ENCODE measurements around the gene GPC3. TPM values are rescaled to one million over a fixed set of nuclear protein-coding genes. Genes with fewer than 3 reads are reported as not detected.

Gene GPC3
- total RNA-seq, 1 donor from 2014 or later = 0.25 TPM

DNA sequence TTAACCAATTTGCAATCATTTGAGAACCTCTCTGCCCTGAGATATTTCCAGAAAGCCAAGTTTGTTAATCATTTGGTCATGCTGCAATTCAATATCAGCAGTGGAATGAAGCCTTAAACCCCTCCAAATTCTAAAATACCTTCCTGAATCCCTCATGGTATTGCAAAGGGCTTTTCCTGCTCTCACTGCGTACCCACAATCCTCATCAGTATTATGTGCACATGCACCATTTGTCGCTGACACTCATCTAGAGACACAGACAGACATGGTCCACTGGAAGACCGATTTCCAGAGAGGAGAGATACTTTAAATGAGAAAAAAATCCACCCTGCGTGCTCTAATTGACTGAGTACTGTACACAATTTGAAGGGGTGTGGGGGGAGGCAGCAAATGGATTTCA lies 104.4 kb downstream of the GPC3 start:
- no peak overlapping the region for H3K27ac Mint-ChIP-seq
- H3K36me3 Mint-ChIP-seq (ENCODE audit: low read depth) = no peaks in the 10 kb centered on the region
- no peak for DNase-seq (ENCODE audit: low spot score)
- intact Hi-C loops (cut with micrococcal nuclease) = no loop called here
- peaks cover 5% of the 10 kb centered on the region for H3K27me3 Mint-ChIP-seq (ENCODE audit: low read depth)
- no peaks in the 10 kb centered on the region for H3K4me1 Mint-ChIP-seq (ENCODE audit: low read depth)
- no peak overlapping the region for H3K4me3 Mint-ChIP-seq (ENCODE audit: low read depth)
- H3K9me3 Mint-ChIP-seq = no peaks in the 10 kb centered on the region

DNA sequence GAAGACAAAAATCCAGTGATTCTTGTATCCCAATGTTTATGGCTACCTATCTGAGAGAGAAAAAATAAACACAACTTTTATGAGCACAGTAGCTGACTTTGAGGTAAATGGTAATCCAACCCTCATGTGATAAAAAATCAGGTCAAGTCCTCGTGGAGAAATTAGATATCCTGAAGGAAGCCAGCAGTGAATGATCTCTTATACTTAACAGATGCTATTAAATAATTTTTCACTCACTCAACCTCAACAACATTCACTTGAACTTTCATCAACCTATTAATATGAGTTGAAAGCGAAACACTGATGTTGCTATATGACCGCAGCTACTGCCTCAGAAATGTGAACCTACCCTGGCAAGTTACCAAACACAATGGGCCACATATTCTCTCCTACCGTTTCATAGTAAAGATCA lies 105.4 kb downstream of the GPC3 start:
- Mint-ChIP-seq H3K9me3 (no peaks in the 10 kb centered on the region), H3K4me1 (ENCODE audit: low read depth) (no peaks in the 10 kb centered on the region), H3K27ac (no peak overlapping the region), H3K27me3 (ENCODE audit: low read depth) (peaks cover 4% of the 10 kb centered on the region), H3K36me3 (ENCODE audit: low read depth) (no peaks in the 10 kb centered on the region), H3K4me3 (ENCODE audit: low read depth) (no peak overlapping the region)
- intact Hi-C loops (cut with micrococcal nuclease) = no loop called here
- DNase-seq (ENCODE audit: low spot score) = no peak

- H3K27me3 Mint-ChIP-seq (ENCODE audit: low read depth) = peaks cover 3% of the 10 kb centered on the region
- H3K4me3 Mint-ChIP-seq (ENCODE audit: low read depth) = no peak overlapping the region
Observed at GRCh38 chrX:133878710-133879109, 106.7 kb downstream of the GPC3 start.

DNA sequence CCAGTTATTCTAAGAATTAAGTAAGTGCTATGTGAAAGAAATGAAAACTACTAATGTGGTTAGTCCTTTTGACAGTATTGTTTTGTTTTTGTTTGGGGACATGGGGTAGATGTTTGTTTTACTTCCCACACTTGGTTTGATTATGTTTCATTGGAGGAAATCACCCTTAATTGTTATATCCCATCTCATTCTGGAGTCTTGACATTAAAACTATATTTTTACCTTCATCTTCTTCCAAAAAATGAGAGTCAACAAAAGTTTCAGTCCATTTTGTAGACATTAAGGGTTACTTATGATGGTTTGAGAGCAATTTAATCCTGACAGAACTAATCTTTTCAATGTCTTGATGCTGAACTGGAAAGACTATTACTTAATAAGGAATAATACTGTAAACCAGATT lies 108.7 kb downstream of the GPC3 start:
- H3K27me3 Mint-ChIP-seq (ENCODE audit: low read depth) = peaks cover 3% of the 10 kb centered on the region
- no peak overlapping the region for H3K4me3 Mint-ChIP-seq (ENCODE audit: low read depth)
- intact Hi-C loops (cut with micrococcal nuclease) = no loop called here
- H3K27ac Mint-ChIP-seq = no peak overlapping the region
- no peaks in the 10 kb centered on the region for H3K9me3 Mint-ChIP-seq
- H3K36me3 Mint-ChIP-seq (ENCODE audit: low read depth) = no peaks in the 10 kb centered on the region
- no peak for DNase-seq (ENCODE audit: low spot score)
- no peaks in the 10 kb centered on the region for H3K4me1 Mint-ChIP-seq (ENCODE audit: low read depth)

More at GRCh38 chrX:133878710-133879109, 106.7 kb downstream of the GPC3 start:
- H3K27ac Mint-ChIP-seq = no peak overlapping the region
- DNase-seq (ENCODE audit: low spot score) = no peak
- no peaks in the 10 kb centered on the region for H3K9me3 Mint-ChIP-seq
- intact Hi-C loops (cut with micrococcal nuclease) = no loop called here
- no peaks in the 10 kb centered on the region for H3K4me1 Mint-ChIP-seq (ENCODE audit: low read depth)
- H3K36me3 Mint-ChIP-seq (ENCODE audit: low read depth) = no peaks in the 10 kb centered on the region

DNA sequence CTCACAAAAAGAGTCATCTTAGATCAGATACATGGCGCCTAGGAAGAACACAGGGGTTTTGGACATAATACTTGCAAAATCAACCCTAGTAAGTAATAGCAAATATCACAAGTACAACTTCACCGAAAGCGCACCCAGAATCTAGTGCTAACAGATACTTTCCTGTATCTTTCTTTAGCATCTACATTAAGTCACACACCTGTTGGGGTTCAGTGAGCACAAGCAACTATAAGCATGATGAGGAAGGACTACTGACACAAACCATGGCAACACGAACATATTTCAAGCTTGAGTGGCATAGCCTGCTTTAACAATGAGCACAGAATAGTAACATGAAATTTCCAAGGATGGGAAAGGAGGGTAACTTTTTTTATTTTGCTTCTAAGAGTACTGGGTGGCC lies 116.1 kb downstream of the GPC3 start:
- H3K4me3 Mint-ChIP-seq (ENCODE audit: low read depth) = no peak overlapping the region
- H3K9me3 Mint-ChIP-seq = no peaks in the 10 kb centered on the region
- no peaks in the 10 kb centered on the region for H3K36me3 Mint-ChIP-seq (ENCODE audit: low read depth)
- DNase-seq (ENCODE audit: low spot score) = no peak
- no peak overlapping the region for H3K27ac Mint-ChIP-seq
- intact Hi-C loops (cut with micrococcal nuclease) = no loop called here
- H3K27me3 Mint-ChIP-seq (ENCODE audit: low read depth) = no peaks in the 10 kb centered on the region
- H3K4me1 Mint-ChIP-seq (ENCODE audit: low read depth) = no peaks in the 10 kb centered on the region

DNA sequence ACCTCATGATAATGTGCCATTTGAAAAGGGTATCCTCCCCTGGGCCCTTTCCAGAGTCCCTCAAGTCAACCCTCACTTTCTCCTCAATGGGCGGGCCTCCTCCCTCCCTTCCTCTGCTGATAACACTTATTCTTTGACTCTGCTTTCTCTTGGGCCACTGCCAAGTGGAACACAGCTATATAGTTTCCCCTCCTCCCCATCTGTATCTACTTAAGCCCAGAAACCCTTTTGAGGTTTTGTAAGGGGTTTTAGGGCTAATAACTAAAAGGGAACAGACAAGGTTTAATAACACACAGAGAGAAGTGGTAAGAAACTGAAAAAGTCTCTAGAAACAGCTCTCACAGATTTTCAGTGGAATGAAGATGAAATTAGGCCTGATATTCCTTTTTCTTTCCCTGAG lies 116.7 kb downstream of the GPC3 start:
- H3K4me3 Mint-ChIP-seq (ENCODE audit: low read depth) = no peak overlapping the region
- intact Hi-C loops (cut with micrococcal nuclease) = no loop called here
- no peaks in the 10 kb centered on the region for H3K9me3 Mint-ChIP-seq
- no peak for DNase-seq (ENCODE audit: low spot score)
- no peak overlapping the region for H3K27ac Mint-ChIP-seq
- H3K36me3 Mint-ChIP-seq (ENCODE audit: low read depth) = no peaks in the 10 kb centered on the region
- no peaks in the 10 kb centered on the region for H3K4me1 Mint-ChIP-seq (ENCODE audit: low read depth)
- H3K27me3 Mint-ChIP-seq (ENCODE audit: low read depth) = no peaks in the 10 kb centered on the region

- H3K9me3 Mint-ChIP-seq = no peaks in the 10 kb centered on the region
- intact Hi-C loops (cut with micrococcal nuclease) = no loop called here
- H3K27me3 Mint-ChIP-seq (ENCODE audit: low read depth) = no peaks in the 10 kb centered on the region
- no peak overlapping the region for H3K4me3 Mint-ChIP-seq (ENCODE audit: low read depth)
- DNase-seq (ENCODE audit: low spot score) = no peak
- no peaks in the 10 kb centered on the region for H3K36me3 Mint-ChIP-seq (ENCODE audit: low read depth)
- no peaks in the 10 kb centered on the region for H3K4me1 Mint-ChIP-seq (ENCODE audit: low read depth)
- no peak overlapping the region for H3K27ac Mint-ChIP-seq
Observed at GRCh38 chrX:133868250-133868649, 117.1 kb downstream of the GPC3 start.

DNA sequence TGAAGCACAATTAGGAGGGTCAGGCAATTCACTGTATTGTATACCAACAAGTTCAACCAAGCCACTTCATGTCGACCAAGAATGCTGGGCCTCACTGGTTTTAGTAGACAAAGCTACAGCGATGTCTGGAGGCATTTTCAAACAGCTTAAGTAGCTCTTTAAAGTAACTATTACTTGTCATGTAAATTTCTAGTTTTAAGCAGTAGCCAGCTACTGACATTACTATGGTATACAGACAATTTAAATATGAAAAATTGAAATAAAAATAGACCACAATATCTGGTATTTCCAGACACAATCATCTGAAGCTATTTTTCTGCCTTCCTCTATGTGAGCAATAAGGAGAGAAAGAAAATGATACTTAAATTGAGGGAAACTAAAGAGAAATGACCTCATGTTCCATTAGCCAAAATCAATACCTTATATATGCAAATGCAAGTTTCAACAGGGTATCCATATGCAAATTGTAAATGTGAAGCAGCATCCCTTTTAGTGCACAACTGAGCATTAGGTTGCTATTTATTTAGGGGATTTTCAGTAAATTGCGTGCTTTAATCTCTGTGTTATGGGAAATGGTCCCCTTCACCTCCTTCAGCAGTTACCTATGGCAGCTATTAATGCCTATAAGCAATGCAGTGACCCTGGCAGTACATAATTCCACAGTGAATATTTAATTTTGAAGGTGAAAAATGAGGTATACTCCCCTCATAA lies 119.5 kb downstream of the GPC3 start:
- Mint-ChIP-seq H3K4me3 (ENCODE audit: low read depth) (no peak overlapping the region), H3K9me3 (no peaks in the 10 kb centered on the region), H3K27me3 (ENCODE audit: low read depth) (no peaks in the 10 kb centered on the region), H3K27ac (no peak overlapping the region), H3K4me1 (ENCODE audit: low read depth) (no peaks in the 10 kb centered on the region), H3K36me3 (ENCODE audit: low read depth) (no peaks in the 10 kb centered on the region)
- intact Hi-C loops (cut with micrococcal nuclease) = no loop called here
- no peak for DNase-seq (ENCODE audit: low spot score)

GRCh38 chrX:133864236-133864635 lies 121.2 kb downstream of the GPC3 start:
- no peaks in the 10 kb centered on the region for H3K4me1 Mint-ChIP-seq (ENCODE audit: low read depth)
- intact Hi-C loops (cut with micrococcal nuclease) = no loop called here

GRCh38 chrX:133859860-133860259 lies 125.5 kb downstream of the GPC3 start:
- DNase-seq (ENCODE audit: low spot score) = no peak
- no peaks in the 10 kb centered on the region for H3K36me3 Mint-ChIP-seq (ENCODE audit: low read depth)
- H3K4me3 Mint-ChIP-seq (ENCODE audit: low read depth) = no peak overlapping the region
- H3K4me1 Mint-ChIP-seq (ENCODE audit: low read depth) = no peaks in the 10 kb centered on the region
- H3K27me3 Mint-ChIP-seq (ENCODE audit: low read depth) = peaks cover 4% of the 10 kb centered on the region
- intact Hi-C loops (cut with micrococcal nuclease) = no loop called here
- no peaks in the 10 kb centered on the region for H3K9me3 Mint-ChIP-seq
- H3K27ac Mint-ChIP-seq = no peak overlapping the region

More at GRCh38 chrX:133864236-133864635, 121.2 kb downstream of the GPC3 start:
- Mint-ChIP-seq H3K9me3 (no peaks in the 10 kb centered on the region), H3K27ac (no peak overlapping the region), H3K36me3 (ENCODE audit: low read depth) (no peaks in the 10 kb centered on the region), H3K4me3 (ENCODE audit: low read depth) (no peak overlapping the region), H3K27me3 (ENCODE audit: low read depth) (no peaks in the 10 kb centered on the region)
- DNase-seq (ENCODE audit: low spot score) = no peak

DNA sequence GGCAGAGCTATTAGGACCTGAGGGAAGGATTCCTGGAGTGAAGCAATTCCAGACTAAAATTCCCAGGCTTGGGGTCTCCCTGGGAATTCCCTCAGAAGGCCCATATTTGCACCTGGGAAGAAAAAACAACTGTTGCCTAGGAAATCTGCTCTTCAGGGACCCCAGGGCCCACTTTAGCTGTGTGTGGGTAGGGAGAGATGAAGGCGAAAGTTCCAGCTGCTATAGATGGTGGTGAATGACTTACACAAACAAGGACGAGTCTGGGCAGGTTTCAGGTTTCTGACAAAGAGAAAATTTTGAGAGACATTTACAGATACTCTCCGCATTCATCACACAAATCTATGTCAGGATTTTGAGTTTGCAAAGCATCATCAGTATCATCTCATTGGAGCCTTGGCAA lies 126.1 kb downstream of the GPC3 start:
- Mint-ChIP-seq H3K36me3 (ENCODE audit: low read depth) (no peaks in the 10 kb centered on the region), H3K27ac (no peak overlapping the region), H3K4me3 (ENCODE audit: low read depth) (no peak overlapping the region), H3K27me3 (ENCODE audit: low read depth) (peaks cover 5% of the 10 kb centered on the region), H3K4me1 (ENCODE audit: low read depth) (no peaks in the 10 kb centered on the region), H3K9me3 (no peaks in the 10 kb centered on the region)
- intact Hi-C loops (cut with micrococcal nuclease) = no loop called here
- DNase-seq (ENCODE audit: low spot score) = no peak

- H3K27me3 Mint-ChIP-seq (ENCODE audit: low read depth) = peaks cover 5% of the 10 kb centered on the region
- no peak overlapping the region for H3K4me3 Mint-ChIP-seq (ENCODE audit: low read depth)
Observed at GRCh38 chrX:133857640-133858269, 127.6 kb downstream of the GPC3 start.

DNA sequence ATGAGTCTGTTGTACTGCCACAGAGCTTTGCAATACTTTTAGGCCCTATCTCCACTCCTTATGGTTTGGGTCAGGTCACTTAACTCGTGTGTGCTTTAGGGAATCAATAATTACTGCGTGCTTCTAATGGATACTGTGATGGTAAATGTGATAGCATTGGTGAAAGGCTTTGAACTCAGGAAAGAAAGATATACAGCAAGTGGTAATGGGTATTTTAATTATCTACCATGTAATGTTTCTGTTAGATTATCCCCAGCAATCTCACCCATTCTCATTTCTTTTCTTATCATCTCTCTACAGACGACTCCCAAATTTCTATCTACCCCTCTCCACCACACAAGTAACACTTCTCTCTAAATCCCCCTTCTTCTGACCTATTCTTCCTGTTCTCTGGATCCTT lies 128.6 kb downstream of the GPC3 start:
- H3K9me3 Mint-ChIP-seq = no peaks in the 10 kb centered on the region
- H3K4me1 Mint-ChIP-seq (ENCODE audit: low read depth) = no peaks in the 10 kb centered on the region
- no peaks in the 10 kb centered on the region for H3K36me3 Mint-ChIP-seq (ENCODE audit: low read depth)
- DNase-seq (ENCODE audit: low spot score) = no peak
- H3K4me3 Mint-ChIP-seq (ENCODE audit: low read depth) = no peak overlapping the region
- no peak overlapping the region for H3K27ac Mint-ChIP-seq
- peaks cover 5% of the 10 kb centered on the region for H3K27me3 Mint-ChIP-seq (ENCODE audit: low read depth)
- intact Hi-C loops (cut with micrococcal nuclease) = no loop called here

More at GRCh38 chrX:133857640-133858269, 127.6 kb downstream of the GPC3 start:
- intact Hi-C loops (cut with micrococcal nuclease) = no loop called here
- Mint-ChIP-seq H3K27ac (no peak overlapping the region), H3K9me3 (no peaks in the 10 kb centered on the region), H3K36me3 (ENCODE audit: low read depth) (no peaks in the 10 kb centered on the region), H3K4me1 (ENCODE audit: low read depth) (no peaks in the 10 kb centered on the region)
- DNase-seq (ENCODE audit: low spot score) = no peak

Measured in activated T-helper 2 cell treated with anti-CD3 and anti-CD28 coated beads, Interferon-gamma antibody, Interleukin-2, Interleukin-4, amounts not matched to agents 10 μg/mL and 5 μg/mL and 100 μg/mL, durations not matched to agents 14 hours and 24 hours and 36 hours (primary cell).